ENCODE measurements around the gene MRPS7. TPM values are rescaled to one million over a fixed set of nuclear protein-coding genes. Genes with fewer than 3 reads are reported as not detected.
A peak's percentile ranks its signal among the peaks of the same experiment; 100 is the strongest.
"Not testable (repeated sequence)": the region's sequence is repeated elsewhere in the genome, so short reads cannot be mapped to it uniquely, and the experiment has no call there.

Gene MRPS7
- polyA plus RNA-seq, 2 of the 4 experiments (the other 2 are of a cell fraction): 144 to 163 TPM

- Histone ChIP-seq H3K27ac (0 out of 6 replicates have a peak overlapping the region, but pooled peaks of 1 of the 2 experiments have one; percentile 27), H3K4me2 (no peak overlapping the region), H3K4me1 (peaks cover 30% of the 10 kb centered on the region), H3K9me3 (no peaks in the 10 kb centered on the region), H3K4me3 (no peak overlapping the region)
- FAIRE-seq (no peak), DNase-seq (ENCODE audit: low read depth in 1 of 2, low spot score in 1 of 2) (peak in 1 of 2 experiments; percentile 29), ATAC-seq (no peak)
- WGBS (ENCODE audit: missing lambda C conversion rate): 80% methylated on average over 7 of the region's 7 CpGs
- 0 out of 2 replicates have a peak, but pooled peaks have one; percentile 8 for TF ChIP-seq POLR2A (IDR thresholded peaks at IDR 0.05; ENCODE audit: low read length)
- TF ChIP-seq CEBPB (IDR thresholded peaks at IDR 0.05): no peak
- peak; percentile 61 for TF ChIP-seq REST (IDR thresholded peaks at IDR 0.05)
- ChIA-PET CTCF (interaction anchor here (0.5 to 8.4 kb wide), 11 partner anchors 8 to 372 kb away, joined by 3 to 110 read pairs (median 4); partner anchors contain the start of genes GGA3 and MRPS7), POLR2A (interaction anchor here (1.5 to 2.2 kb wide), 2 partner anchors 12 to 15 kb away, joined by 5 to 15 read pairs; partner anchors contain the start of genes GGA3, MRPS7 and SLC25A19)
Measured at GRCh38 chr17:75273977-75274708, 12.5 kb downstream of the MRPS7 start.

- Histone ChIP-seq H3K4me1 (peaks cover 15% of the 10 kb centered on the region), H3K4me2 (peak overlapping the region; percentile 32; the same call in 2 of the 3 replicates), H3K27ac (0 out of 6 replicates have a peak overlapping the region, but pooled peaks of 1 of the 2 experiments have one; percentile 2), H3K9me3 (no peaks in the 10 kb centered on the region), H3K4me3 (no peak overlapping the region)
- POLR2A ChIA-PET: interaction anchor here (0.5 to 4.7 kb wide), 4 partner anchors 11 to 375 kb away, joined by 3 to 34 read pairs (median 3); partner anchors contain the start of genes GGA3, MRPS7 and SLC25A19
- FAIRE-seq (no peak), DNase-seq (ENCODE audit: low read depth in 1 of 2, low spot score in 1 of 2) (no peak), ATAC-seq (0 out of 6 replicates have a peak, but pooled peaks of 1 of the 2 experiments have one; percentile 17)
- WGBS (ENCODE audit: missing lambda C conversion rate): 76% methylated on average over 6 of the region's 6 CpGs
- TF ChIP-seq TP53 (CRISPR knock-in tag; IDR thresholded peaks at IDR 0.05) (no peak), FOSB (CRISPR knock-in tag; IDR thresholded peaks at IDR 0.05) (no peak), JUNB (IDR thresholded peaks at IDR 0.05) (no peak), EHF (CRISPR knock-in tag; IDR thresholded peaks at IDR 0.05) (no peak), HEYL (CRISPR knock-in tag; IDR thresholded peaks at IDR 0.05) (no peak), RARB (CRISPR knock-in tag; IDR thresholded peaks at IDR 0.05) (no peak), HOXB13 (CRISPR knock-in tag; IDR thresholded peaks at IDR 0.05; ENCODE audit: low read depth) (no peak), MAZ (IDR thresholded peaks at IDR 0.05; ENCODE audit: borderline replicate concordance, low read depth, low read length) (no peak), E2F6 (IDR thresholded peaks at IDR 0.05; ENCODE audit: borderline replicate concordance, low read depth) (no peak), PBX3 (IDR thresholded peaks at IDR 0.05) (no peak), CEBPB (IDR thresholded peaks at IDR 0.05) (no peak)
- TF ChIP-seq, protein P1, sequence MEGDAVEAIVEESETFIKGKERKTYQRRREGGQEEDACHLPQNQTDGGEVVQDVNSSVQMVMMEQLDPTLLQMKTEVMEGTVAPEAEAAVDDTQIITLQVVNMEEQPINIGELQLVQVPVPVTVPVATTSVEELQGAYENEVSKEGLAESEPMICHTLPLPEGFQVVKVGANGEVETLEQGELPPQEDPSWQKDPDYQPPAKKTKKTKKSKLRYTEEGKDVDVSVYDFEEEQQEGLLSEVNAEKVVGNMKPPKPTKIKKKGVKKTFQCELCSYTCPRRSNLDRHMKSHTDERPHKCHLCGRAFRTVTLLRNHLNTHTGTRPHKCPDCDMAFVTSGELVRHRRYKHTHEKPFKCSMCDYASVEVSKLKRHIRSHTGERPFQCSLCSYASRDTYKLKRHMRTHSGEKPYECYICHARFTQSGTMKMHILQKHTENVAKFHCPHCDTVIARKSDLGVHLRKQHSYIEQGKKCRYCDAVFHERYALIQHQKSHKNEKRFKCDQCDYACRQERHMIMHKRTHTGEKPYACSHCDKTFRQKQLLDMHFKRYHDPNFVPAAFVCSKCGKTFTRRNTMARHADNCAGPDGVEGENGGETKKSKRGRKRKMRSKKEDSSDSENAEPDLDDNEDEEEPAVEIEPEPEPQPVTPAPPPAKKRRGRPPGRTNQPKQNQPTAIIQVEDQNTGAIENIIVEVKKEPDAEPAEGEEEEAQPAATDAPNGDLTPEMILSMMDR (IDR thresholded peaks at IDR 0.05): no peak
- CTCF ChIA-PET: interaction anchor here (0.6 to 10.1 kb wide), 12 partner anchors 7 to 221 kb away, joined by 3 to 110 read pairs (median 4); partner anchors contain the start of genes MIF4GD and SLC25A19
Measured at GRCh38 chr17:75277664-75278071, 16.0 kb downstream of the MRPS7 start.

GRCh38 chr17:75280189-75280588 lies 18.5 kb downstream of the MRPS7 start:
- POLR2A ChIA-PET: interaction anchor here (4.7 kb wide), 1 partner anchor 9 kb away, joined by 34 read pairs; the partner anchor contains the start of gene SLC25A19
- FAIRE-seq: not testable (repeated sequence)

More at GRCh38 chr17:75280189-75280588, 18.5 kb downstream of the MRPS7 start:
- CTCF ChIA-PET: interaction anchor here (1.4 to 10.1 kb wide), 4 partner anchors 10 to 132 kb away, joined by 5 to 110 read pairs (median 16); partner anchors contain the start of genes MIF4GD and SLC25A19
- WGBS (ENCODE audit: missing lambda C conversion rate): 94% methylated on average over 4 of the region's 4 CpGs
- ATAC-seq; DNase-seq (ENCODE audit: low read depth in 1 of 2, low spot score in 1 of 2); H3K4me2 ChIP-seq; H3K27ac ChIP-seq; H3K9me3 ChIP-seq; H3K4me3 ChIP-seq: not testable (repeated sequence)
- peaks cover 11% of the 10 kb centered on the region for H3K4me1 ChIP-seq
